ENCODE data around the gene RAMP1. TPM values are rescaled to one million over a fixed set of nuclear protein-coding genes. Genes with fewer than 3 reads are reported as not detected.

RAMP1 gene
- total and polyA plus RNA-seq, 2 donors (not counting 1 experiment from before 2014, with no cell fraction given): 15.7 TPM; not detected in 1

DNA sequence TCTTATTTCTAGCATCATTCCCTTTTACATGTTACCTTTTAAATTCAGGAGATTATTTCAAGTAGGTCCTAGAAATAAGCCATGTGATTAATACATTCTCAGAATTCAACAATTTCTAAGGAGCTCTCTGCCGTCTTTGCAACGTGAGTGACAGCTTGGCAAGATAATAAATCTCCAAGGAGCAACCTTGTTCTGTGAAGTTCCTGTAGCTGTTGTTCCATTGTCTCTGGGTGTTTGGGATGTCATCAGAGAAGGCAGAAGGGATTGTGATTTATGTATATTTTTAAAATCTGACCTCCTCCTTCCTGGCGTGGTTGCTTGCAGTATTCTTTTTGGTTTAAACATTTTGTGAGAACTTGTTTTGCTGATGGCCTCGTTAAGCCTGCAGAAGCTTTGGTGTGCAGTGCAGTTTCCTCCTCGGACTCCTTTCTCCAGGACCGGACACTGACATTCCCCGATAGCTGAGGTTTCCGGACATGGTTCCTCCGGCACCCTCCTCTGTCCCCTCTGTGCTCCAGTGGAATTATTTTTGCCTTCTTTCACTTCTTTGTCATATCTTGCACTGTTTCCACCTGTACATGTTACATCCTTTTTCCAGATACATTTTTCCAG, 33.7 kb downstream of the RAMP1 start:
- no peak overlapping the region for H3K4me3 ChIP-seq (ENCODE audit: control extremely low read depth in 1 of 5, extremely low read depth in 1 of 5, insufficient read depth in 1 of 5, low read depth in 2 of 5, low read length in 4 of 5)
- no peaks in the 10 kb centered on the region for H3K27me3 ChIP-seq (replicated peaks in 1 of 4; ENCODE audit: control extremely low read depth in 1 of 4, control insufficient read depth in 3 of 4, insufficient read depth in 4 of 4, low read length in 3 of 4)
- TF ChIP-seq, protein P1, sequence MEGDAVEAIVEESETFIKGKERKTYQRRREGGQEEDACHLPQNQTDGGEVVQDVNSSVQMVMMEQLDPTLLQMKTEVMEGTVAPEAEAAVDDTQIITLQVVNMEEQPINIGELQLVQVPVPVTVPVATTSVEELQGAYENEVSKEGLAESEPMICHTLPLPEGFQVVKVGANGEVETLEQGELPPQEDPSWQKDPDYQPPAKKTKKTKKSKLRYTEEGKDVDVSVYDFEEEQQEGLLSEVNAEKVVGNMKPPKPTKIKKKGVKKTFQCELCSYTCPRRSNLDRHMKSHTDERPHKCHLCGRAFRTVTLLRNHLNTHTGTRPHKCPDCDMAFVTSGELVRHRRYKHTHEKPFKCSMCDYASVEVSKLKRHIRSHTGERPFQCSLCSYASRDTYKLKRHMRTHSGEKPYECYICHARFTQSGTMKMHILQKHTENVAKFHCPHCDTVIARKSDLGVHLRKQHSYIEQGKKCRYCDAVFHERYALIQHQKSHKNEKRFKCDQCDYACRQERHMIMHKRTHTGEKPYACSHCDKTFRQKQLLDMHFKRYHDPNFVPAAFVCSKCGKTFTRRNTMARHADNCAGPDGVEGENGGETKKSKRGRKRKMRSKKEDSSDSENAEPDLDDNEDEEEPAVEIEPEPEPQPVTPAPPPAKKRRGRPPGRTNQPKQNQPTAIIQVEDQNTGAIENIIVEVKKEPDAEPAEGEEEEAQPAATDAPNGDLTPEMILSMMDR (IDR thresholded peaks at IDR 0.05): no peak
- no peak for TF ChIP-seq EZH2 (IDR thresholded peaks at IDR 0.05; ENCODE audit: borderline replicate concordance, insufficient read depth, low read depth, low read length, poor library complexity, severe bottlenecking)
- no peaks in the 10 kb centered on the region for H3K9me3 ChIP-seq (ENCODE audit: control extremely low read depth in 1 of 3, control insufficient read depth in 2 of 3, insufficient read depth in 1 of 3, low read length in 2 of 3)
- H3K4me1 ChIP-seq (ENCODE audit: control insufficient read depth in 2 of 2, insufficient read depth in 2 of 2, low read length in 2 of 2): peaks cover 6 to 9% of the 10 kb centered on the region in 2 donors
- ChIA-PET POLR2A (interaction anchor here (1.1 kb wide), 1 partner anchor 10 kb away, joined by 9 read pairs; no protein-coding TSS in a partner anchor), CTCF (interaction anchor here (1.9 kb wide), 1 partner anchor 12 kb away, joined by 4 read pairs; no protein-coding TSS in a partner anchor)
- no peak overlapping the region for H3K27ac Mint-ChIP-seq
- intact Hi-C loops (cut with micrococcal nuclease): no loop called here
- no peak overlapping the region for H3K9ac ChIP-seq (ENCODE audit: low read length)
- no peaks in the 10 kb centered on the region for H3K9me3 Mint-ChIP-seq (ENCODE audit: insufficient read depth)
- peak overlapping the region; percentile 17 for H3K4me3 Mint-ChIP-seq
- DNase-seq (no peak), ATAC-seq (ENCODE audit: low read depth) (no peak)
- H3K27me3 Mint-ChIP-seq: no peaks in the 10 kb centered on the region
- H3K79me2 ChIP-seq (ENCODE audit: control insufficient read depth, insufficient read depth, low read length): no peaks in the 10 kb centered on the region
- H3K4me2 ChIP-seq (replicated peaks; ENCODE audit: low read depth, low read length, poor library complexity, severe bottlenecking): no peak overlapping the region
- no peak overlapping the region for H3K27ac ChIP-seq (ENCODE audit: low read length in 2 of 2)
- H4K20me1 ChIP-seq (ENCODE audit: control insufficient read depth, insufficient read depth, low read length, poor library complexity, severe bottlenecking): no peaks in the 10 kb centered on the region
- no peak overlapping the region for H2AFZ ChIP-seq (ENCODE audit: insufficient read depth, low read depth, low read length, poor library complexity, severe bottlenecking)
- H3K4me1 Mint-ChIP-seq: peaks cover 30% of the 10 kb centered on the region
- H3K36me3 ChIP-seq (replicated peaks in 1 of 2; ENCODE audit: control extremely low read depth in 1 of 2, control insufficient read depth in 1 of 2, extremely low read depth in 1 of 2, insufficient read depth in 2 of 2, low read length in 1 of 2): no peaks in the 10 kb centered on the region
- WGBS (ENCODE audit: insufficient coverage): 48% methylated on average over 8 of the region's 9 CpGs

GRCh38 chr2:237894396-237894979, 35.1 kb downstream of the RAMP1 start:
- no peaks in the 10 kb centered on the region for H4K20me1 ChIP-seq (ENCODE audit: control insufficient read depth, insufficient read depth, low read length, poor library complexity, severe bottlenecking)
- H3K4me1 Mint-ChIP-seq: peaks cover 44% of the 10 kb centered on the region
- POLR2A ChIA-PET: interaction anchor here (1.1 kb wide), 1 partner anchor 11 kb away, joined by 9 read pairs; no protein-coding TSS in a partner anchor
- no peaks in the 10 kb centered on the region for H3K9me3 Mint-ChIP-seq (ENCODE audit: insufficient read depth)
- H3K36me3 ChIP-seq (replicated peaks in 1 of 2; ENCODE audit: control extremely low read depth in 1 of 2, control insufficient read depth in 1 of 2, extremely low read depth in 1 of 2, insufficient read depth in 2 of 2, low read length in 1 of 2): no peaks in the 10 kb centered on the region
- H3K79me2 ChIP-seq (ENCODE audit: control insufficient read depth, insufficient read depth, low read length): no peaks in the 10 kb centered on the region
- H3K27me3 ChIP-seq (replicated peaks in 1 of 4; ENCODE audit: control extremely low read depth in 1 of 4, control insufficient read depth in 3 of 4, insufficient read depth in 4 of 4, low read length in 3 of 4): no peaks in the 10 kb centered on the region
- no peak for ATAC-seq (ENCODE audit: low read depth)
- intact Hi-C loops (cut with micrococcal nuclease): no loop called here
- H3K4me2 ChIP-seq (replicated peaks; ENCODE audit: low read depth, low read length, poor library complexity, severe bottlenecking): no peak overlapping the region
- no peak for DNase-seq
- H3K9me3 ChIP-seq (ENCODE audit: control extremely low read depth in 1 of 3, control insufficient read depth in 2 of 3, insufficient read depth in 1 of 3, low read length in 2 of 3): no peaks in the 10 kb centered on the region
- CTCF ChIA-PET: no interaction called here
- no peak overlapping the region for H3K9ac ChIP-seq (ENCODE audit: low read length)
- no peaks in the 10 kb centered on the region for H3K27me3 Mint-ChIP-seq
- H3K27ac Mint-ChIP-seq: no peak overlapping the region
- TF ChIP-seq EZH2 (IDR thresholded peaks at IDR 0.05; ENCODE audit: borderline replicate concordance, insufficient read depth, low read depth, low read length, poor library complexity, severe bottlenecking): no peak
- TF ChIP-seq, protein P1 (IDR thresholded peaks at IDR 0.05): no peak
- no peak overlapping the region for H2AFZ ChIP-seq (ENCODE audit: insufficient read depth, low read depth, low read length, poor library complexity, severe bottlenecking)
- no peak overlapping the region for H3K4me3 ChIP-seq (ENCODE audit: control extremely low read depth in 1 of 5, extremely low read depth in 1 of 5, insufficient read depth in 1 of 5, low read depth in 2 of 5, low read length in 4 of 5)
- H3K4me3 Mint-ChIP-seq: no peak overlapping the region
- no peak overlapping the region for H3K27ac ChIP-seq (ENCODE audit: low read length in 2 of 2)
- peaks cover 16 to 20% of the 10 kb centered on the region in 2 donors for H3K4me1 ChIP-seq (ENCODE audit: control insufficient read depth in 2 of 2, insufficient read depth in 2 of 2, low read length in 2 of 2)
- WGBS (ENCODE audit: insufficient coverage): 98% methylated on average over 14 of the region's 15 CpGs

Measured in B cell (primary cell).